ENCODE data around the gene KCNJ10. TPM values are rescaled to one million over a fixed set of nuclear protein-coding genes. Genes with fewer than 3 reads are reported as not detected.
A peak's percentile ranks its signal among the peaks of the same experiment; 100 is the strongest.

KCNJ10 gene
- total and polyA plus RNA-seq, 2 of the 13 experiments (the other 11 are each of a cell fraction or from before 2014, with no cell fraction given), result 4.4 to 10.3 TPM

DNA sequence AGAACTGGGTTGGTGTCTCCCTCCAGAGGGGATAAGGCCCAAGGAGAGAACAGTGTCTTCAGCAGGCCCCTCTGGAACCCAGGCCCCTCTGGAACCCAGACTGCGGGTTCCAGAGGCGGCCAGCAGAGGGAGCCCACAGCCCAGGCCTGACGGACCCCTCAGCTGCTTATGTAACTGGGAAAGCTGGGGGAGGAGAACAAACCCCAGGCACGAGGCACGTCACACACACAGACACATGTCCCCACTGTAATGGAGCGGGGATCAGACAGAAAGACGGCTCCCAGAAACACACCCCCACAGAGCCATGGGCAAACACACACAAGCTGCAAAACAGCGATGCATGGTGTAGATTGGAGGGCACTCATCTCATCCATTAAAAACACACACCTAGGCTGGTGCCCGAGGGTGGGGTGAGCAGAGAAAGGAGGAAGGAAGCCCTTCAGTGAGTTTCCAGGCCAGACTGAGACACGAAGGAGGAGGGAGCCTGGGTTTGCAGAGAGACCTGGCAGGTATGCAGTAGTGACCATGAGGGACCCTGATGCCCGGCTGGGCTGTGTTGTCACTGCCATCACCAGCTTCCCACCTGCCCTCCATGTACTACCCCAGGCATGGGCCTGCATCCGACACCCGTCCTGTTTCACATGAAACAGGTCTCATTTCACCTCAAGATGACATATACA, 31.2 kb upstream of the KCNJ10 start (continued):
- TF ChIP-seq FOSL1 (CRISPR knock-in tag; IDR thresholded peaks at IDR 0.05; ENCODE audit: borderline replicate concordance) (no peak), TMF1 (CRISPR knock-in tag; IDR thresholded peaks at IDR 0.05; ENCODE audit: low read depth) (no peak), KLF9 (CRISPR knock-in tag; IDR thresholded peaks at IDR 0.05; ENCODE audit: low read depth) (no peak), RXRB (CRISPR knock-in tag; IDR thresholded peaks at IDR 0.05; ENCODE audit: borderline replicate concordance) (no peak), KDM3A (CRISPR knock-in tag; IDR thresholded peaks at IDR 0.05; ENCODE audit: low read depth) (peak; percentile 59; the same call in 1 of the 2 replicates), SKI (IDR thresholded peaks at IDR 0.05; ENCODE audit: partially characterized antibody) (no peak), ZFP36L2 (CRISPR knock-in tag; IDR thresholded peaks at IDR 0.05) (no peak), EEA1 (CRISPR knock-in tag; IDR thresholded peaks at IDR 0.05; ENCODE audit: borderline replicate concordance) (no peak), ZNF3 (CRISPR knock-in tag; IDR thresholded peaks at IDR 0.05) (no peak), ZNF101 (CRISPR knock-in tag; IDR thresholded peaks at IDR 0.05; ENCODE audit: borderline replicate concordance, low read depth) (no peak), JARID2 (CRISPR knock-in tag; IDR thresholded peaks at IDR 0.05; ENCODE audit: insufficient replicate concordance) (no peak), AKAP8 (CRISPR knock-in tag; IDR thresholded peaks at IDR 0.05) (no peak), FLYWCH1 (CRISPR knock-in tag; IDR thresholded peaks at IDR 0.05) (no peak), SRSF1 (optimal IDR thresholded peaks at IDR 0.05; ENCODE audit: low read depth, low read length) (no peak), NR2F2 (IDR thresholded peaks at IDR 0.05; ENCODE audit: borderline replicate concordance, low read depth) (no peak), ZNF703 (CRISPR knock-in tag; IDR thresholded peaks at IDR 0.05; ENCODE audit: borderline replicate concordance) (no peak), SALL1 (CRISPR knock-in tag; IDR thresholded peaks at IDR 0.05) (peak; percentile 82), RFXANK (CRISPR knock-in tag; IDR thresholded peaks at IDR 0.05) (no peak), ZNF720 (CRISPR knock-in tag; IDR thresholded peaks at IDR 0.05) (no peak)
- TF ChIP-seq, protein P1, sequence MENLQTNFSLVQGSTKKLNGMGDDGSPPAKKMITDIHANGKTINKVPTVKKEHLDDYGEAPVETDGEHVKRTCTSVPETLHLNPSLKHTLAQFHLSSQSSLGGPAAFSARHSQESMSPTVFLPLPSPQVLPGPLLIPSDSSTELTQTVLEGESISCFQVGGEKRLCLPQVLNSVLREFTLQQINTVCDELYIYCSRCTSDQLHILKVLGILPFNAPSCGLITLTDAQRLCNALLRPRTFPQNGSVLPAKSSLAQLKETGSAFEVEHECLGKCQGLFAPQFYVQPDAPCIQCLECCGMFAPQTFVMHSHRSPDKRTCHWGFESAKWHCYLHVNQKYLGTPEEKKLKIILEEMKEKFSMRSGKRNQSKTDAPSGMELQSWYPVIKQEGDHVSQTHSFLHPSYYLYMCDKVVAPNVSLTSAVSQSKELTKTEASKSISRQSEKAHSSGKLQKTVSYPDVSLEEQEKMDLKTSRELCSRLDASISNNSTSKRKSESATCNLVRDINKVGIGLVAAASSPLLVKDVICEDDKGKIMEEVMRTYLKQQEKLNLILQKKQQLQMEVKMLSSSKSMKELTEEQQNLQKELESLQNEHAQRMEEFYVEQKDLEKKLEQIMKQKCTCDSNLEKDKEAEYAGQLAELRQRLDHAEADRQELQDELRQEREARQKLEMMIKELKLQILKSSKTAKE (CRISPR knock-in tag; IDR thresholded peaks at IDR 0.05; ENCODE audit: borderline replicate concordance), result no peak
- TF ChIP-seq, protein P2, sequence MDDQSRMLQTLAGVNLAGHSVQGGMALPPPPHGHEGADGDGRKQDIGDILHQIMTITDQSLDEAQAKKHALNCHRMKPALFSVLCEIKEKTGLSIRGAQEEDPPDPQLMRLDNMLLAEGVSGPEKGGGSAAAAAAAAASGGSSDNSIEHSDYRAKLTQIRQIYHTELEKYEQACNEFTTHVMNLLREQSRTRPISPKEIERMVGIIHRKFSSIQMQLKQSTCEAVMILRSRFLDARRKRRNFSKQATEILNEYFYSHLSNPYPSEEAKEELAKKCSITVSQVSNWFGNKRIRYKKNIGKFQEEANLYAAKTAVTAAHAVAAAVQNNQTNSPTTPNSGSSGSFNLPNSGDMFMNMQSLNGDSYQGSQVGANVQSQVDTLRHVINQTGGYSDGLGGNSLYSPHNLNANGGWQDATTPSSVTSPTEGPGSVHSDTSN (CRISPR knock-in tag; IDR thresholded peaks at IDR 0.05; ENCODE audit: borderline replicate concordance), result no peak
- TF ChIP-seq, protein P3, sequence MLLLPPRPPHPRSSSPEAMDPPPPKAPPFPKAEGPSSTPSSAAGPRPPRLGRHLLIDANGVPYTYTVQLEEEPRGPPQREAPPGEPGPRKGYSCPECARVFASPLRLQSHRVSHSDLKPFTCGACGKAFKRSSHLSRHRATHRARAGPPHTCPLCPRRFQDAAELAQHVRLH (CRISPR knock-in tag; IDR thresholded peaks at IDR 0.05; ENCODE audit: borderline replicate concordance, low read depth), result no peak
- TF ChIP-seq, protein P4, sequence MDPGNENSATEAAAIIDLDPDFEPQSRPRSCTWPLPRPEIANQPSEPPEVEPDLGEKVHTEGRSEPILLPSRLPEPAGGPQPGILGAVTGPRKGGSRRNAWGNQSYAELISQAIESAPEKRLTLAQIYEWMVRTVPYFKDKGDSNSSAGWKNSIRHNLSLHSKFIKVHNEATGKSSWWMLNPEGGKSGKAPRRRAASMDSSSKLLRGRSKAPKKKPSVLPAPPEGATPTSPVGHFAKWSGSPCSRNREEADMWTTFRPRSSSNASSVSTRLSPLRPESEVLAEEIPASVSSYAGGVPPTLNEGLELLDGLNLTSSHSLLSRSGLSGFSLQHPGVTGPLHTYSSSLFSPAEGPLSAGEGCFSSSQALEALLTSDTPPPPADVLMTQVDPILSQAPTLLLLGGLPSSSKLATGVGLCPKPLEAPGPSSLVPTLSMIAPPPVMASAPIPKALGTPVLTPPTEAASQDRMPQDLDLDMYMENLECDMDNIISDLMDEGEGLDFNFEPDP (CRISPR knock-in tag; conservative IDR thresholded peaks at IDR 0.05), result no peak
- TF ChIP-seq, protein P5, sequence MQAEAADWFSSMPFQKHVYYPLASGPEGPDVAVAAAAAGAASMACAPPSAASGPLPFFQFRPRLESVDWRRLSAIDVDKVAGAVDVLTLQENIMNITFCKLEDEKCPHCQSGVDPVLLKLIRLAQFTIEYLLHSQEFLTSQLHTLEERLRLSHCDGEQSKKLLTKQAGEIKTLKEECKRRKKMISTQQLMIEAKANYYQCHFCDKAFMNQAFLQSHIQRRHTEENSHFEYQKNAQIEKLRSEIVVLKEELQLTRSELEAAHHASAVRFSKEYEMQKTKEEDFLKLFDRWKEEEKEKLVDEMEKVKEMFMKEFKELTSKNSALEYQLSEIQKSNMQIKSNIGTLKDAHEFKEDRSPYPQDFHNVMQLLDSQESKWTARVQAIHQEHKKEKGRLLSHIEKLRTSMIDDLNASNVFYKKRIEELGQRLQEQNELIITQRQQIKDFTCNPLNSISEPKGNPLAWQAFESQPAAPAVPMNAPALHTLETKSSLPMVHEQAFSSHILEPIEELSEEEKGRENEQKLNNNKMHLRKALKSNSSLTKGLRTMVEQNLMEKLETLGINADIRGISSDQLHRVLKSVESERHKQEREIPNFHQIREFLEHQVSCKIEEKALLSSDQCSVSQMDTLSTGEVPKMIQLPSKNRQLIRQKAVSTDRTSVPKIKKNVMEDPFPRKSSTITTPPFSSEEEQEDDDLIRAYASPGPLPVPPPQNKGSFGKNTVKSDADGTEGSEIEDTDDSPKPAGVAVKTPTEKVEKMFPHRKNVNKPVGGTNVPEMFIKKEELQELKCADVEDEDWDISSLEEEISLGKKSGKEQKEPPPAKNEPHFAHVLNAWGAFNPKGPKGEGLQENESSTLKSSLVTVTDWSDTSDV (CRISPR knock-in tag; IDR thresholded peaks at IDR 0.05), result no peak

Data from HepG2 (cell line).